Stimulated activated CD8-positive, alpha-beta memory T cell treated with anti-CD3 and anti-CD28 coated beads, Interleukin-4, amount 100 ng/mL, for 4 hours (primary cell): ENCODE measurements around the gene CTSF.
A peak's percentile ranks its signal among the peaks of the same experiment; 100 is the strongest.
"Not testable (repeated sequence)": the region's sequence is repeated elsewhere in the genome, so short reads cannot be mapped to it uniquely, and the experiment has no call there.

Source experiments
- DNase-seq, 2 donors: peaks; one replicate each; pipeline ENCODE4 v3.0.0-alpha.2; 2020; ENCODE audit warnings: low read depth in 2 of 2, low spot score in 1 of 2

Gene CTSF

GRCh38 chr11:66568124-66568916 is at the start of gene CTSF:
TSS of gene CTSF (minus strand) at chr11:66568606. CDS start at chr11:66568486, 120 bp downstream.
- peak; percentile 31 to 60 for DNase-seq

- DNase-seq = no peak
Measured at GRCh38 chr11:66617155-66617834, 48.9 kb upstream of the CTSF start.

GRCh38 chr11:66616379-66617154 is 48.2 kb upstream of the CTSF start, which contains the start of gene RBM14:
TSS of gene RBM14 (plus strand) at chr11:66616630. CDS start at chr11:66616721, 91 bp downstream.
- peak; percentile 94 to 97 for DNase-seq

GRCh38 chr11:66614073-66614472 is 45.7 kb upstream of the CTSF start:
- DNase-seq = no peak

- no peak for DNase-seq
Measured at GRCh38 chr11:66612458-66612857, 44.1 kb upstream of the CTSF start.

GRCh38 chr11:66609721-66610617 is 41.6 kb upstream of the CTSF start:
- no peak for DNase-seq

- DNase-seq = no peak
Measured at GRCh38 chr11:66607126-66607834, 38.9 kb upstream of the CTSF start.

- DNase-seq = not testable (repeated sequence)
Measured at GRCh38 chr11:66606608-66607007, 38.2 kb upstream of the CTSF start.

- DNase-seq = no peak
Measured at GRCh38 chr11:66604155-66604554, 35.7 kb upstream of the CTSF start.

- DNase-seq = no peak
Measured at GRCh38 chr11:66603072-66603471, 34.7 kb upstream of the CTSF start.

- DNase-seq = no peak
Measured at GRCh38 chr11:66600631-66601233, 32.3 kb upstream of the CTSF start.

- no peak for DNase-seq
Measured at GRCh38 chr11:66600219-66600618, 31.8 kb upstream of the CTSF start.

- DNase-seq = no peak
Measured at GRCh38 chr11:66598993-66599392, 30.6 kb upstream of the CTSF start.

GRCh38 chr11:66595245-66595904 is 27.0 kb upstream of the CTSF start:
- no peak for DNase-seq

- no peak for DNase-seq
Measured at GRCh38 chr11:66593650-66594049, 25.2 kb upstream of the CTSF start.

GRCh38 chr11:66593303-66593635 is 24.9 kb upstream of the CTSF start:
- no peak for DNase-seq

- DNase-seq = peak; percentile 97 to 98
Measured at GRCh38 chr11:66592457-66593302, 24.3 kb upstream of the CTSF start, which contains the start of the genes CCDC87 and CCS. TSS of gene CCDC87 (minus strand) at chr11:66593063. CDS start at chr11:66593015, 48 bp downstream. TSS of gene CCS (plus strand) at chr11:66593185. CDS start at chr11:66593262, 77 bp downstream.

- DNase-seq = no peak
Measured at GRCh38 chr11:66591175-66591574, 22.8 kb upstream of the CTSF start.
